Hypothalamus (tissue), 51 donors: ENCODE measurements around the gene LCN10.

ENCODE experiments used
- DNase-seq, 51 donors: peaks; one replicate each; lab custom pipeline; 2025; lab: John Stamatoyannopoulos, UW

The LCN10 gene

GRCh38 chr9:136740971-136741882 lies 1.5 kb downstream of the LCN10 start:
- peak in 13 of 51 donors; percentile 10 to 51 (median 31) for DNase-seq

DNA sequence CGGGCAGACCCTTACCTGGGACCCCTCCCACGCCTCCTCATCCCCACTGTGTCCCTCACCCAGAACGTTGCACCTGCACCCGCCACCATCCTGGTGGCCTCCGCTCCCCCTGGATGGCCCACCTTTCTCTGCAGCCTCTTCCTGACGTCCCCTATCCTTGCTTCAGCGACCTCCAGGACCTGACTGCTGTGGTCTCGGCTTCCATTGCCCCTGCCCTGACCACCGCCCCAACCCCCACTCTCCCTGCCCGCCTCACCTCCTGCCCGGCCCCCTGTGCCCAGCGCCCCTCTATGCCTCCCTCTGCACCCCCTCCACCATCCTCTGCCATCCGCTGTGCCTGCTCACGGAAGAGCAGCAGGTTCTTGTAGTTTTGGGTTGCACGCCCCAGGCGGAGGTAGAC lies 2.2 kb downstream of the LCN10 start:
- no peak for DNase-seq

GRCh38 chr9:136740069-136740468 lies 2.7 kb downstream of the LCN10 start:
- DNase-seq = no peak

GRCh38 chr9:136739509-136739908 lies 3.2 kb downstream of the LCN10 start:
- no peak for DNase-seq

- no peak for DNase-seq
These were observed 3.8 kb downstream of the LCN10 start for GRCh38 chr9:136738960-136739359.

DNA sequence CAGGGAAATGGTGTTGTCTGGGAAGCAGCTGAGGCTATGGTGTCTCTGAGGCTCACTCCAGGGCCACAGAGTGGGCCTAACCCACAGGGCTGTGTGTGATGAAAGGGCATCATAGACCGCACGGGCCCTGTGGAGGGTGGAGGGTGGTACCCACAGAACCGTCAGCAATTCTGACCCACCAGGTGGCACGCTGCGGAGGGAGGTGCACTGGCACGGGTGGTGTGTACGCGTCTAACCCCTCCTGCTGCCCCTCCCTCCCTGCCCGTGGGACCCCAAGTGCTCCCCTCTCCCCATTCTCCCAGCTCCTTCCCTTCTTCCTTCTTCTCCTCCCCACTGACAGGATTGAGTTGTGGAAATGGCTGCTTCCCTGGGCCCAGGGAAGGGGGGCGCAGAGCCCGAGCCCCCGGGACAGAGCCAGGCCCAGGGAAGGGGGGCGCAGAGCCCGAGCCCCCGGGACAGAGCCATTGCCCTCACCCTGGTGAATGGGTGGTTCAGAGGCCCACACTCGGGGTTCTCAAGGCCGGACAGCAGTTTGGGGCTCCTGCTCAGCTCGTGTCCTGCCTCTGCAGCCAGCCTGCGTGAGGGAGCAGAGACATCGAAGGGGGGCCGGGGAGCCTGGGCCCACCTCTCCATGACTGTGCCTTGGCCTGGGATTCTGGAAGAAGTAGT lies 6.8 kb downstream of the LCN10 start:
- no peak for DNase-seq

DNA sequence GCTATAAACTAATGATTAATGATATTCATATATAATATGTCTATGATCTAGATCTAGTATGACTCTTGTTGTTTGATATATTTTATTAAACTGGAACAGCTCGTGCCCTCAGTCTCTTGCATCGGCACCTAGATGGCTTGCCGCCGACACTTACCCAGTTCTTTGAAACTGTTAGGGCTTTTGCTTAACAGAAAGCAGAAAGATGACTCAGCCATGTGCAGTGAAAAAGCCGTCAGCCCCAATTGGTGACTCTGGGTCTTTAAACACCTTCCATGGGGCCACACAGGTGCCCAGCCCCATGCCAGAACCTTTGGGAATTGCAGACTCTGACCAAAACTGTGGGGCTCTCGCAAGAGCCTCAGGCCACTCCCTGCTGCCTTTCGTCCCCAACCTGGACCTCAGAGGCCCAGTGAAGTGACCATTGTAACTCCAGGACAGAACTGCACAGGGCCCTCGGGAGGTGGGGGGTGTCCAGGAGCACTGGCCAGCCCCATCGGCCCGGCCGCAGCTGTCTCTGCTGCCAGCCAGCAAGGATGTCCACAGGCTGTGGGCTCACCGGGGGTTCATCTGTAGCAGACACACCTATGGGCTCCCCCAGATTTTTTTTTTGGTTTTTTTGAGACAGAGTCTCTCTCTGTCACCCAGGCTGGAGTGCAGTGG lies 7.8 kb downstream of the LCN10 start:
- no peak for DNase-seq

DNA sequence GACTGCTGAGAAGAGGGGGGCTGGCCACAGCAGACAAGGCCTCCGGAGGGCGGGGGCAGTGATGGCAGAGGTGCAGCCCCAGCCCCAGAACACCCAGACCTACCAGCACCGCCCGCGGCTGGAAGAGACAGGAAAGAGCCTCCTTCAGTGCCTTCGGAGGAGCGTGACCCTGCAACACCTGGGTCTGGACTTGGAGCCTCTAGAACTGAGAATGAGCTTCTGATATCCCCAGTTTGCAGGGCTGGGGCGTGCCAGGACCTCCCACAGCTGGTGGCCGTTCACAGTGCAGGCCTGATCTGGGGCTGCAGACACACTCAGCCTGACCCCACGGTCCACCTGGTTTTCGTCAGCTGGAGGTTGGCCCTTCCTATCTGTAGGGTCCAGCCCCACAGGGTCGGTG lies 9.1 kb downstream of the LCN10 start:
- no peak for DNase-seq

GRCh38 chr9:136732444-136733178 lies 10.1 kb downstream of the LCN10 start:
- DNase-seq = no peak

DNA sequence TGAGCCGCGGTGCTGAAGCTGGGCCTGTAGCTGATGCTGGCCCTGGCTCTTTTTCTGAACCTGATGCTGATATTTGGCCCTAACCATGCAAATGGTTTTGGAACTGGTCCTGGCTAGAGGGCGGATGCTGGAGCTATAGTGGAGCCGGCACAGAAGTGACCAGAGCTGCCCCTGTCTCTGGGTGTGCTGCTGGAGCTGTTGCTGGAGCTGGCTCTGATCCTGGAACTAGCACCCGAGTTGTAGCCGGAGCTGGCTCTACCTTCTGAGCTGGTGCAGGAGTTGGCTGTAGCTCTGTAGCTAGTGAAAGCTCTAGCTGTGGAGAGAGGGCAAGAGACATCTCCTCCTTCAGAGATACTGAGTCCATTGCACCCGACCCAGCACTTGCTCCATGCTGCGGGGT lies 12.8 kb downstream of the LCN10 start:
- DNase-seq = no peak

GRCh38 chr9:136729144-136729543 lies 13.6 kb downstream of the LCN10 start:
- DNase-seq = no peak

DNA sequence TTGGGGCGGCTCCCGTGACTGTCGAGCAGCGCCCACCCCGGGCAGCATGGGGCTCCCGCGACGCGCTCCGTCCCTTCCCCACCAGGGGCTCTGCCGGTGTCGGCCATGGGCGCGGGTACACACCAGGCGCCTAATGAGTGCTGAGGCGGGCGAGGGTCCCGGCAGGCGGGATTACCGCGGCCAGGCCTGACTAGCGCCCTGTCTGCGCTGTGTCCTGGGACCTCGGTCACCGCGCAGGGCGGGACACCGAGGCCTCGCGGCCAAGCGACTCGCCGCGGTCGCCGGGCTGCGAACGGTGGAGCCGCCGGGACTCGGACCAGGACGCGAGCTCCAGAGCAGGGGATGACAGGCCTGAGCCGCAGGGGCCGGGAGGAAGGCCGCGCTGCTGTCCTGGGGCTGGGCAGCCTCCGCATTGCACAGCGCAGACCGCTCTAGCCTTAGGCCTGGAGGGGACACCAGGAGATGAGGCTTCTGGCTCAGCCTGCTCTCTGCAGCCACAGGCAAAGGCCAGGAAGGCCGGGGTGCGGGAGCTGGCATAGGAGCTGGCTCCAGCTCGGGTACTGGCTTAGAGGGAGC lies 14.1 kb downstream of the LCN10 start:
- DNase-seq = peak in 7 of 51 donors; percentile 13 to 60 (median 44)

DNA sequence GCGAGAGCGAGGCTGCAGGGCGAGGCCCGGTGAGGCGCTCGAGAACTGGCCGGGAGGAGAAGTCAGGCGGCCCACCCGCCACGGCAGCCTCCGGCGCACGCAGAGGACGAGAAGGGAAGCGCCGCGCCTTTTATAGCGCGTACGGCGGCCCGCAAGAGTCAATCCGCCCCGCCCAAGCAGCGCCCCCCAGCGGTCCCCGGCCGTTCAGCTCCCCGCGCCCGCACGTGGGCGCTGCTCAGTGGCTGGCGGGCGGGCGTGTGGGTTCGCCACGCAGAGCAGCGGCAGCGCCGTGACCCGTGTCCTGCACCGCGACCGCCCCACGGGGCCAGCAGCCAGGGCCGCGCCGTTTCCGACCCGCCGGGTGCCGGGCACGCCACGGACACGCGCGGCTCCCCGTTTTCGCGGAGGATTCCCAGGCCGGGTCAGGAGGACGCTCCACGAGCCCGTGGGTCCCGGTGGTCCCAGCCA lies 14.6 kb downstream of the LCN10 start:
- peak; percentile 22 to 90 (median 76) for DNase-seq

DNA sequence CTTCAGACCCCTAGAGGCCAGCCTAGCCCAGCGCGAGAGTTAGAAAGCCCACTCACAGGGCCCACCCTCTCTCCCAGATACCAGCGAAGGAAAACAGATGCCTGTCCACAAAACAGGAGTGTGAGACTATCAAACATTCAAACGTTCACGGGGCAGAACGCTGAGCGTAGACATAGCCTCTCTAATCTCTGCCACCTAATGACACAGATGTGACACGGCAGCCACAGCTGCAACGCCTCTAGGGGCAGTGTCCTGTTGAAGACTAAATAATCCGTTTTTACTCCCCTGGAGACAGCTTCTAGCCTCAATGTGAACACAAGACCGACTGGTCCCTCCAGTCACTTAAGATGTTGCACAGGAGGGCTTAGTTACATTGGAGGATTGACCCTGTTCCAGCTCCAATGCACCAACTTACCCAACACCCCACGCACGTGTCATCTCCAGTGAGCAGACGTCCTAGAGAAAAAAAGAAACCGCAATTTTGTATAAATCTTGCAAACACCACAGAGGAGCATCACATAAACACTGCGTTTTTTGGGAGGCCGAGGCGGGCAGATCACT lies 16.0 kb downstream of the LCN10 start:
- no peak for DNase-seq

DNA sequence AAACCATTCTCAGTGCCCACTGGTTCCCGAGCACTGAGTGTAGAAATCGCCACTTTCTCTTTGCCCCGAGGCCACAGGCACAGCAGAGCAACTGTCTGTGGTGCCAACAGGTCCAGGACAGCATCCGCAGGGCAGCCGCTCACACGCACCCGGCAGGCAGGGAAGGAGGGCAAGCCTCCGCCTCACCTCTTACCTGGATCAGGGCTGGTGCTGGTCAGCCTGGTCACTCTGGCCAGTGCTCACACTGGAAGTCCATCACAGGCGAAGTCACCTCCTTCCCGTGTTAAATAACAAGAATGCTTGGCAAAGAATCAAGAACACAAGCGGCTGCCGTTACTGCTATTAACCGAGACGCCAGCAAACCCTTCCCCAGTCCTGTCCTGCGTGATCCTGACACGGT lies 16.6 kb downstream of the LCN10 start:
- no peak for DNase-seq

- DNase-seq = no peak
These were observed 17.1 kb downstream of the LCN10 start for GRCh38 chr9:136725612-136726011.

DNA sequence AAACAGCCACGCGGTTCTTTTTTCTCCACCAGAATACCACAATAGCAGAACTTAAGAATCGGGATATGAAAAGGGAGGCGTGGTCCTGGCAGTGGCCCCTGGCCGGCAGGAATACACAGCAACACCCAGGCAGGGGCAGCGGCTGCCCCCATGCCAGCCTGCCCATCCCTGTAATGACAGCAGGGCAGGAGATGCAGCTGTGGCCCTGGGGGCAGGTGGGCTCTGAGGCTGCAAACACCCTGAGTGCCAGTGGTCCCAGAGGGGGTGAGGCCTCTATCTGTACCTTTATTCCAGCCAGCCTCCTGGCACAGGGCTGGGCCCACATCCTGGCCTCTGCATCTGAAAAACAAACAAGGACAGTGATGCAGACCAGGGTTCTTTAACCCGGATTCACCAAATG lies 18.0 kb downstream of the LCN10 start:
- no peak for DNase-seq

DNA sequence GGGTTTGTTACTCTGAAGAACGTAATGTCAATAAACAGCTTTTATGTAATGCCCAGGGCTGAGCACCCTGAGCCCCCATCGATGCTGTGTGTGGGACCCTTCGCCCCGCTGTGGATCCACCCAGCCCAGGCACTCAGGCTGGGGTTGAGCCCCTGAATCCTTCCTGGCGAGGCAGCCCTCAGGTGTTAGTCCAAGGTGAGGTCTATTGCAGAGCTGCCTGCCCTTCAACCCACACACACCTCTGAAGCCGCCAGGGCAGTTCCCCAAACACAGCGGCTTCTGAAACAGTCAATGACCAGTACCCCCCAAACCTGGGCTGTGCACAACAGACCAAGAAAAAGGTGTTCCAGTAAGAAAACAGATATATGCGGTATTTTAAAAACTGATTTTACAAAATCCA lies 18.8 kb downstream of the LCN10 start:
- DNase-seq = no peak

- DNase-seq = no peak
These were observed 19.3 kb downstream of the LCN10 start for GRCh38 chr9:136723362-136723976.

GRCh38 chr9:136722969-136723356 lies 19.8 kb downstream of the LCN10 start:
- DNase-seq = no peak
